Loucy (cell line): ENCODE results near the gene PAFAH1B1.

ENCODE experiments used
- H2AFZ ChIP-seq: fragments of 200-600 bp; sonication (generic); 2 replicates; pipeline ENCODE4 v1.6.0; 2016; ENCODE audit warnings: antibody characterized with exemption, mild to moderate bottlenecking, low read length, moderate library complexity
- H3F3A ChIP-seq: fragments of 200-600 bp; 2 replicates; pipeline ENCODE4 v1.6.0; 2016; ENCODE audit warnings: antibody characterized with exemption, low read depth, mild to moderate bottlenecking
- H3K27me3 ChIP-seq: fragments of 200-600 bp; sonication (generic); 2 replicates; pipeline ENCODE4 v1.6.1; 2014; ENCODE audit warnings: low read length, mild to moderate bottlenecking; ENCODE audit not compliant: insufficient read depth, poor library complexity, severe bottlenecking
- H3K36me3 ChIP-seq: fragments of 200-600 bp; sonication (generic); 2 replicates; pipeline ENCODE4 v1.6.1; 2016; ENCODE audit warnings: low read length; ENCODE audit not compliant: insufficient read depth
- H3K4me1 ChIP-seq: fragments of 200-600 bp; sonication (generic); 2 replicates; pipeline ENCODE4 v1.5.1; 2014; ENCODE audit warnings: low read length, mild to moderate bottlenecking; ENCODE audit not compliant: insufficient read depth, poor library complexity, severe bottlenecking
- H3K4me2 ChIP-seq: fragments of 200-600 bp; sonication (generic); 2 replicates; pipeline ENCODE4 v1.6.0; 2014; ENCODE audit warnings: antibody characterized with exemption, low read length, low read depth, mild to moderate bottlenecking; ENCODE audit not compliant: poor library complexity, severe bottlenecking
- H3K4me3 ChIP-seq: fragments of 200-600 bp; sonication (generic); 2 replicates; pipeline ENCODE4 v1.5.1; 2014; ENCODE audit warnings: low read length, mild to moderate bottlenecking, mixed read lengths; ENCODE audit not compliant: poor library complexity, severe bottlenecking
- H3K79me2 ChIP-seq: fragments of 200-600 bp; sonication (generic); 2 replicates; pipeline ENCODE4 v1.6.1; 2014; ENCODE audit warnings: low read length; ENCODE audit not compliant: insufficient read depth
- H3K9ac ChIP-seq: fragments of 200-600 bp; sonication (generic); 2 replicates; pipeline ENCODE4 v1.6.0; 2014; ENCODE audit warnings: mild to moderate bottlenecking, low read depth, low read length, moderate library complexity; ENCODE audit not compliant: poor library complexity, severe bottlenecking
- H3K9me2 ChIP-seq: fragments of 200-600 bp; sonication (generic); replicated peaks from 2 replicates; pipeline ENCODE4 v1.6.1; 2016; ENCODE audit warnings: low read depth, low read length, mixed read lengths
- H3K9me3 ChIP-seq: fragments of 200-600 bp; sonication (generic); 2 replicates; pipeline ENCODE4 v1.6.1; 2014; ENCODE audit warnings: mild to moderate bottlenecking, antibody characterized with exemption, low read length, low read depth; ENCODE audit not compliant: insufficient read depth
- H4K20me1 ChIP-seq: fragments of 200-600 bp; sonication (generic); 2 replicates; pipeline ENCODE4 v1.6.0; 2014; ENCODE audit warnings: antibody characterized with exemption, low read length, mild to moderate bottlenecking; ENCODE audit not compliant: insufficient read depth, poor library complexity, severe bottlenecking
- CTCF ChIP-seq: fragments of 200-600 bp; sonication (generic); conservative IDR thresholded peaks from 2 replicates; pipeline ENCODE4 v1.5.1; 2014; ENCODE audit warnings: mild to moderate bottlenecking, antibody characterized with exemption, low read length
- EZH2phosphoT487 ChIP-seq: fragments of 200-600 bp; IDR thresholded peaks from 2 replicates; pipeline ENCODE4 v1.6.1; 2018; ENCODE audit warnings: antibody characterized with exemption, mild to moderate bottlenecking, moderate library complexity, borderline replicate concordance

PAFAH1B1 gene

DNA sequence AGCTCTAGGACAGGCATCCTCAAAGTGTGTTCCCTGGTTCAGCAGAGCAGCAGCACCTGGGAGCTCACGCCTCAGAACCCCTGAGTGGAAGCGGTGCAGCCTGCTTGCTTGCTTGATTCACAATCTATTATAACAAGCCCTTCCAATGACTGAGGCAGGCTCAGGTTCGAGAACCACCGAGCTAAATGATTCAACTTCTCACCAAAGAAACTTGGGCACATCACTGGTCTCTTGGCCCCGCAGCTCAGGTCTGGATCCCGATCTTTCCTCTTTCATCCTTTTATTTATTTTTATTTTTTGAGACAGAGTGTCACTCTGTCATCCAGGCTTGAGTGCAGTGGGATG lies 93.6 kb downstream of the PAFAH1B1 start:
- no peak overlapping the region for H3K9ac ChIP-seq
- no peaks in the 10 kb centered on the region for H3K9me3 ChIP-seq
- H3K79me2 ChIP-seq, result no peaks in the 10 kb centered on the region
- no peaks in the 10 kb centered on the region for H3K4me1 ChIP-seq
- no peaks in the 10 kb centered on the region for H3F3A ChIP-seq
- H3K36me3 ChIP-seq, result peaks cover 36% of the 10 kb centered on the region
- no peak for TF ChIP-seq CTCF
- TF ChIP-seq EZH2phosphoT487, result no peak
- H3K4me2 ChIP-seq, result no peak overlapping the region
- no peak overlapping the region for H2AFZ ChIP-seq
- H4K20me1 ChIP-seq, result no peaks in the 10 kb centered on the region
- no peaks in the 10 kb centered on the region for H3K27me3 ChIP-seq
- H3K9me2 ChIP-seq, result no peaks in the 10 kb centered on the region
- H3K4me3 ChIP-seq, result no peak overlapping the region

DNA sequence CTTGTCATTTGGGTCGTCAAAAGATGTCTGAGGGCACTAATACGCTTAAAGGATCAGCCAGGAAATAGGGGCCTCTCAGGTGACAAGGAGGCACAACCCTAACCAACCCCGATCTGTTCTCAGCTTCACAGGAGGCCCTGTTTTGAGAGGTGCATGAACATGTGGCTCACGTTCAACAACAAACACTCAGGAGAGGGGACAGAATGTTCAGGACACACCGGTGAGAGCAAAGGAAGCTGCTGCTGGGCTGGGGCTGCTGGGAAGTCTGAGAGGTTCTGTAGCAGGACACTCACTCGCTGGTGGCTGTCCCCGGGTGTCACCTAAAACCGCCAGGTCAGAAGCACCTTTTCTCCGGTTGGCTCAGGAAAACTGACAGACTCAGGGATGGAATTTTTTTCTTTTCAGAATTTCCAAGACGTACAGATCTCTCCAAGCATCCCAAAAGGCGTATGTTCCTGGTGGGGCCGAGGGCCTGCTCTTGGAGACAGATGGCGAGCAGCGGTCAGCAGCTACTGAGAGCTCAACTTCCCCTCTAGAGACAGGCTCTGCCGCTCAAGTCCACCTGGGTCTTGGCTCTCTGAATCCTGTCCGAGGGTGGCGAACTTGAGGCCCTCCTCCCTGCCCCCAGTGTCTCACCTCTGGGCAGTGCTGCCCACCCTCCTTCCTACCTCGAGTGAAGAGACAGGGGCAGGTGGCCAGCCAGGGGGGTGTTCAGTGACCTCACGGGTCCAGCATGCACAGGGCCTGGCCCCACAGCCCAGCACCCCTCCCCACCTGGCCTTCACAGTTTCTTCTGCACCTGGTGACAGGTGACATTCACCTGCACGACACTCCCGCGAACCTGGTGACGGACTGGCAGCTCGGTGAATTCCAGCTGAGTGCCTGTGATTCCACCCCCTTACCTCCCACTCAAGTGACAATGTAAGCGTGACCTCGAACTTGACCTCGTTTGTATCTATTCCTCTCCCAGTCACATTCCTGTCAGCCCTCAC lies 95.2 kb downstream of the PAFAH1B1 start:
- no peak overlapping the region for H3K9ac ChIP-seq
- H3K27me3 ChIP-seq, result no peaks in the 10 kb centered on the region
- no peaks in the 10 kb centered on the region for H3K4me1 ChIP-seq
- H3K9me2 ChIP-seq, result no peaks in the 10 kb centered on the region
- peaks cover 20% of the 10 kb centered on the region; the same call in 1 of the 2 replicates for H3K36me3 ChIP-seq
- no peak overlapping the region for H2AFZ ChIP-seq
- H4K20me1 ChIP-seq, result no peaks in the 10 kb centered on the region
- no peaks in the 10 kb centered on the region for H3K79me2 ChIP-seq
- H3K4me3 ChIP-seq, result no peak overlapping the region
- TF ChIP-seq EZH2phosphoT487 (no peak), CTCF (no peak)
- no peaks in the 10 kb centered on the region for H3F3A ChIP-seq
- H3K9me3 ChIP-seq, result no peaks in the 10 kb centered on the region
- H3K4me2 ChIP-seq, result no peak overlapping the region

GRCh38 chr17:2689411-2690164 lies 96.1 kb downstream of the PAFAH1B1 start:
- no peak overlapping the region for H3K4me3 ChIP-seq
- TF ChIP-seq CTCF, result no peak
- no peak for TF ChIP-seq EZH2phosphoT487
- no peaks in the 10 kb centered on the region for H3K9me3 ChIP-seq
- H3K9ac ChIP-seq, result no peak overlapping the region
- no peaks in the 10 kb centered on the region for H3K9me2 ChIP-seq
- H4K20me1 ChIP-seq, result no peaks in the 10 kb centered on the region
- no peak overlapping the region for H2AFZ ChIP-seq
- no peaks in the 10 kb centered on the region for H3F3A ChIP-seq
- no peaks in the 10 kb centered on the region for H3K27me3 ChIP-seq
- peaks cover 16% of the 10 kb centered on the region; the same call in 1 of the 2 replicates for H3K36me3 ChIP-seq
- no peaks in the 10 kb centered on the region for H3K4me1 ChIP-seq
- H3K4me2 ChIP-seq, result no peak overlapping the region
- no peaks in the 10 kb centered on the region for H3K79me2 ChIP-seq
